Mesodermal cell (in vitro differentiated cells): Measurements from ENCODE around the gene TMEM89. TPM values are rescaled to one million over a fixed set of nuclear protein-coding genes. Genes with fewer than 3 reads are reported as not detected.

Experiments
- H3K27ac ChIP-seq: 2 replicates; pipeline ENCODE4 v1.7.0; 2013; ENCODE audit warnings: mild to moderate bottlenecking, low read depth, low read length, moderate library complexity; ENCODE audit not compliant: severe bottlenecking
- H3K36me3 ChIP-seq: 2 replicates; pipeline ENCODE4 v1.7.1; 2013; ENCODE audit warnings: mild to moderate bottlenecking, low read length, moderate library complexity; ENCODE audit not compliant: control insufficient read depth, insufficient read depth
- H3K4me1 ChIP-seq: one replicate; pipeline ENCODE4 v1.7.1; 2013; ENCODE audit warnings: mild to moderate bottlenecking, low read length; ENCODE audit not compliant: insufficient read depth, control insufficient read depth, poor library complexity, severe bottlenecking
- H3K4me3 ChIP-seq: 2 replicates; pipeline ENCODE4 v1.7.0; 2013; ENCODE audit warnings: low read length, control low read depth, mild to moderate bottlenecking; ENCODE audit not compliant: insufficient read depth, poor library complexity, severe bottlenecking; ENCODE audit errors: extremely low read depth
- H3K9me3 ChIP-seq: 2 replicates; pipeline ENCODE4 v1.7.1; 2013; ENCODE audit warnings: mild to moderate bottlenecking, low read length, moderate library complexity; ENCODE audit not compliant: control insufficient read depth
- WGBS, 2 experiments: methylation state at CpG; one replicate each; pipeline ENCODE4 v1.1.5; 2013; ENCODE audit warnings: missing lambda C conversion rate in 2 of 2; ENCODE audit not compliant: insufficient coverage in 2 of 2; 5-methylcytosine and 5-hydroxymethylcytosine counted together
- polyA plus RNA-seq, 2 experiments: library from polyadenylated mRNA; stranded (reverse); fragments of 50-300 nt; gene quantifications; one replicate each; pipeline ENCODE4 v1.2.3, GENCODE V29; 2013

Gene TMEM89
- not detected for polyA plus RNA-seq (2013, experiment 1 of 2)
- polyA plus RNA-seq (2013, experiment 2 of 2), result not detected

DNA sequence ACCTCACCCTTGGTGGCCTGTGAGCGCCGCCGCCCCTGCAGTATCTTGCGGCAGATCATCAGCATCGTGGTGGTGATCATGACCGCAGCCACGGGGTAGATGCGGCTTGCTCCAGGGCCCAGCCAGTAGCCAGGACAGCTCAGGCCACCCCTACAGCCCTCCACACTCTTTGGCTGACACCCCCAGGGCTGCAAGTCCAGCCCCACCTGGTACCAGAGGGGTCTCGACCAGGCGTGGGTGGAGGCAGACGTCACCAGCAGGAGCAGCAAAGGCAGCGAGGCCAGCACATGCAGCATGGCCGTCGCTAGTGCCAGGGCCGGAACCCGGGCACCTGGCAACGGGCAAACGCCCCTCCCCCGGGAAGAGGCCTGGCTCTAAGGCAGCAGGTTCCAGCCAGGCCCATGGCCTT lies at the start of gene TMEM89:
Gene TMEM89 (minus strand): TSS at position 309 of the 409 bp plus-strand sequence. CDS start 13 bp downstream, at position 296.
- H3K9me3 ChIP-seq, result peaks cover 13% of the 10 kb centered on the region
- WGBS, 2 experiments, result 93 to 99% methylated on average over 12 to 19 of the region's 19 CpGs
- no peak within 1 kb of the TSS for H3K4me3 ChIP-seq
- no peaks in the 10 kb centered on the region for H3K4me1 ChIP-seq
- no peak within 1 kb of the TSS for H3K27ac ChIP-seq
- peaks cover 32% of the 10 kb centered on the region for H3K36me3 ChIP-seq

- Histone ChIP-seq H3K36me3 (peaks cover 21% of the 10 kb centered on the region), H3K27ac (no peak overlapping the region), H3K4me3 (no peak overlapping the region), H3K9me3 (no peaks in the 10 kb centered on the region), H3K4me1 (peaks cover 6% of the 10 kb centered on the region)
- 85 to 90% methylated on average over 2 to 3 of the region's 4 CpGs for WGBS, 2 experiments
Measured at GRCh38 chr3:48664929-48665328, 43.4 kb upstream of the TMEM89 start.

- H3K27ac ChIP-seq, result peak overlapping the region; percentile 99
- H3K9me3 ChIP-seq, result no peaks in the 10 kb centered on the region
- peaks cover 28% of the 10 kb centered on the region for H3K36me3 ChIP-seq
- H3K4me1 ChIP-seq, result peaks cover 6% of the 10 kb centered on the region
- 63 to 86% methylated on average over 6 to 7 of the region's 11 CpGs for WGBS, 2 experiments
- peak overlapping the region; percentile 64 for H3K4me3 ChIP-seq
Measured at GRCh38 chr3:48664313-48664644, 42.7 kb upstream of the TMEM89 start.

GRCh38 chr3:48663489-48664312 lies 42.1 kb upstream of the TMEM89 start:
- H3K4me1 ChIP-seq, result peaks cover 6% of the 10 kb centered on the region
- peak overlapping the region; percentile 64 for H3K4me3 ChIP-seq
- 0% methylated on average over 62 to 65 of the region's 66 CpGs for WGBS, 2 experiments
- H3K9me3 ChIP-seq, result no peaks in the 10 kb centered on the region
- peaks cover 34% of the 10 kb centered on the region for H3K36me3 ChIP-seq
- peak overlapping the region; percentile 99 for H3K27ac ChIP-seq

- Histone ChIP-seq H3K4me3 (peak within 1 kb of the TSS; percentile 64), H3K27ac (peak within 1 kb of the TSS; percentile 99), H3K4me1 (peaks cover 6% of the 10 kb centered on the region), H3K36me3 (peaks cover 36% of the 10 kb centered on the region), H3K9me3 (no peaks in the 10 kb centered on the region)
- WGBS, 2 experiments, result 0% methylated on average over 43 of the region's 52 CpGs
Measured at GRCh38 chr3:48662753-48663488, 41.4 kb upstream of the TMEM89 start, which contains the start of gene CELSR3. Gene CELSR3 (minus strand): TSS chr3:48662886. CDS start chr3:48662634, 252 bp downstream.

DNA sequence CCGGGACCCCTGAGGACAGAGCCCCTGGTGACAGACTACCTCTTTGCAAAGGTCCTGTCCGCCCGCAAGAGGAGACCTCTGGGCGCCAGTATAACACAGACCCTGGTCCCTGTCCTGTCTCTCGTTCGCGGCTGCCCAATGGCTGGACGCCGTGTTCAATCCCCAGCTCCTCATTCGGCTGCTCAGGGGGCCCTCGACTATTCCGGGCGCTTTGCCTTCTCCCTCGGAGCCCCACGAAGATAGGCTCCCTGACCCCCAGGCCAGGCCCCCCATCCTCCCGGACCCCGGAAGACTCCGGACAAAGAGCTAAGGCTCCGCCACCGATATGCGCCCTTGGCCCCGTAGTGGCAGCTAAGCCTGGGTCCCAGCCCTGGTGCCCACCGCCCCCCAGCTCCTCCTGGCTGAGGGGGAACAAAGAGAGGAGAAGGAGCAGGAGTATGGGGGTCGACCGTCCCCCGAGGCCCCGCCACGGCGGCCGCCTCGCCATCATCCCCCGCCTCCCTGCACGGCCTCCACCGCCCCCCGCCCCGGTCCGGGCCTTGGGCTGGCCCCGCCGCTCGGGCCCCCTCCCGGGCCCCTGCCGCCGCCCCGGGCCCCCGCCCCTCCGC lies 40.7 kb upstream of the TMEM89 start:
- H3K36me3 ChIP-seq, result peaks cover 42% of the 10 kb centered on the region
- 3% methylated on average over 21 to 25 of the region's 46 CpGs for WGBS, 2 experiments
- H3K4me3 ChIP-seq, result peak overlapping the region; percentile 64

GRCh38 chr3:48661501-48662144 lies 40.1 kb upstream of the TMEM89 start:
- no peaks in the 10 kb centered on the region for H3K9me3 ChIP-seq
- peaks cover 46% of the 10 kb centered on the region for H3K36me3 ChIP-seq
- H3K4me3 ChIP-seq, result peak overlapping the region; percentile 64
- H3K27ac ChIP-seq, result no peak overlapping the region
- WGBS, 2 experiments, result 9 to 12% methylated on average over 53 to 67 of the region's 67 CpGs
- peaks cover 6% of the 10 kb centered on the region for H3K4me1 ChIP-seq

More for the DNA sequence above, 40.7 kb upstream of the TMEM89 start:
- H3K27ac ChIP-seq, result peak overlapping the region; percentile 59
- H3K4me1 ChIP-seq, result peaks cover 6% of the 10 kb centered on the region
- H3K9me3 ChIP-seq, result no peaks in the 10 kb centered on the region

- H3K9me3 ChIP-seq, result no peaks in the 10 kb centered on the region
- peaks cover 46% of the 10 kb centered on the region for H3K36me3 ChIP-seq
- peak overlapping the region; percentile 64 for H3K4me3 ChIP-seq
- peaks cover 9% of the 10 kb centered on the region for H3K4me1 ChIP-seq
- 95 to 97% methylated on average over 61 of the region's 61 CpGs for WGBS, 2 experiments
- no peak overlapping the region for H3K27ac ChIP-seq
Measured at GRCh38 chr3:48660800-48661400, 39.3 kb upstream of the TMEM89 start.

- WGBS, 2 experiments, result 94 to 97% methylated on average over 45 of the region's 45 CpGs
- Histone ChIP-seq H3K27ac (no peak overlapping the region), H3K36me3 (peaks cover 70% of the 10 kb centered on the region), H3K4me1 (peaks cover 4% of the 10 kb centered on the region), H3K4me3 (no peak overlapping the region), H3K9me3 (no peaks in the 10 kb centered on the region)
Measured at GRCh38 chr3:48656841-48657281, 35.3 kb upstream of the TMEM89 start.
